Panc1 (cell line): ENCODE data around the gene NDP. TPM values are rescaled to one million over a fixed set of nuclear protein-coding genes. Genes with fewer than 3 reads are reported as not detected.

Experiments used
- ATAC-seq: fragments of 200-7000 bp; cut with Tn5 transposase; 2 replicates; pipeline ENCODE4 v1.9.1; 2020; ENCODE audit warnings: mild to moderate bottlenecking, moderate library complexity
- BruUV-seq: library from RNA; stranded (reverse); fragments of 400-500 nt; replicated peaks from 2 replicates; lab custom pipeline; 2021; lab: Mats Ljungman, UMichigan
- CTCF ChIA-PET: fragments of 300-600 bp; sonication (Branson Sonifier 250); formaldehyde crosslinking; loops from one replicate; lab custom pipeline; 2022; ENCODE audit warnings: antibody characterized with exemption; lab: Charles Lee
- POLR2A ChIA-PET: fragments of 300-600 bp; sonication (Branson Sonifier 250); formaldehyde crosslinking; loops from one replicate; lab custom pipeline; 2022; ENCODE audit warnings: antibody characterized with exemption; lab: Charles Lee
- DNase-seq: peaks from one replicate; pipeline ENCODE4 v3.0.0-alpha.2; 2010; ENCODE audit warnings: low read depth, low spot score
- H3K27ac ChIP-seq: 2 replicates; pipeline ENCODE4 v1.5.1; 2011; ENCODE audit warnings: mild to moderate bottlenecking, low read length, inconsistent platforms
- H3K27me3 ChIP-seq: fragments of 200-500 bp; sonication (Bioruptor generic); 2 replicates; pipeline ENCODE4 v1.6.0; 2014; ENCODE audit warnings: low read length, inconsistent platforms; ENCODE audit not compliant: control insufficient read depth, insufficient read depth
- H3K36me3 ChIP-seq: fragments of 200-500 bp; sonication (Bioruptor generic); 2 replicates; pipeline ENCODE4 v1.5.1; 2014; ENCODE audit warnings: inconsistent platforms, mild to moderate bottlenecking, low read length, moderate library complexity; ENCODE audit not compliant: control insufficient read depth, insufficient read depth
- H3K4me1 ChIP-seq: 2 replicates; pipeline ENCODE4 v1.5.1; 2011; ENCODE audit warnings: inconsistent platforms, mild to moderate bottlenecking, low read length, moderate library complexity; ENCODE audit not compliant: control insufficient read depth, insufficient read depth
- H3K4me3 ChIP-seq, 2 experiments: 2 replicates each; pipeline ENCODE4 v1.5.1; 2011 to 2012; ENCODE audit warnings: low read depth in 2 of 2, low read length in 2 of 2, mild to moderate bottlenecking in 2 of 2, inconsistent platforms in 1 of 2, moderate library complexity in 1 of 2
- H3K9me3 ChIP-seq: fragments of 200-500 bp; sonication (Bioruptor generic); 2 replicates; pipeline ENCODE4 v1.5.1; 2014; ENCODE audit warnings: low read depth, mild to moderate bottlenecking, inconsistent platforms, low read length, moderate library complexity; ENCODE audit not compliant: control insufficient read depth, insufficient read depth
- CTCF ChIP-seq: fragments of 450-650 bp; IDR thresholded peaks from 2 replicates; pipeline ENCODE4 v1.5.1; 2017; ENCODE audit warnings: mild to moderate bottlenecking
- POLR2AphosphoS5 ChIP-seq: IDR thresholded peaks from 2 replicates; pipeline ENCODE4 v1.6.1; 2012; ENCODE audit warnings: mild to moderate bottlenecking, low read depth, low read length, moderate library complexity
- REST ChIP-seq, 2 experiments: IDR thresholded peaks; 2 replicates each; pipeline ENCODE4 v1.6.1; 2011 to 2012; ENCODE audit warnings: low read depth in 2 of 2, control low read depth in 1 of 2, low read length in 1 of 2, mild to moderate bottlenecking in 1 of 2, moderate library complexity in 1 of 2; ENCODE audit not compliant: insufficient read depth in 1 of 2
- SIN3A ChIP-seq: IDR thresholded peaks from 2 replicates; pipeline ENCODE4 v1.6.1; 2012; ENCODE audit warnings: low read depth, mild to moderate bottlenecking, low read length, moderate library complexity, borderline replicate concordance; ENCODE audit not compliant: insufficient read depth
- TCF7L2 ChIP-seq: IDR thresholded peaks from 2 replicates; pipeline ENCODE4 v1.6.1; 2011; ENCODE audit warnings: mild to moderate bottlenecking, low read depth, low read length, inconsistent platforms
- in situ Hi-C: cut with HindIII; loops from 2 replicates; pipeline ENCODE4 v1.10.0; 2016; ENCODE audit warnings: low sequenced_read_pairs, low pct_unique_long_range_greater_than_20kb
- intact Hi-C: fragments of 100-400 bp; cut with micrococcal nuclease; formaldehyde crosslinking; loops from one replicate; pipeline ENCODE4 v1.10.0; 2022; ENCODE audit not compliant: unreplicated experiment
- total RNA-seq: library from RNA; stranded (reverse); gene quantifications from one replicate; pipeline ENCODE4 v1.2.1, GENCODE V29; 2021; ENCODE audit not compliant: unreplicated experiment

Gene NDP
- total RNA-seq, 1 experiment from 2014 or later: not detected

GRCh38 chrX:43996491-43996890 lies 23.3 kb upstream of the NDP start:
- ATAC-seq: no peak
- no peak for TF ChIP-seq POLR2AphosphoS5
- no peak for TF ChIP-seq TCF7L2
- TF ChIP-seq SIN3A: no peak
- no peak for TF ChIP-seq CTCF
- no peak for TF ChIP-seq REST (IDR thresholded peaks at IDR 0.05; ENCODE audit: insufficient read depth in 1 of 2, low read depth in 2 of 2, low read length in 1 of 2)
- Histone ChIP-seq H3K27ac (no peak overlapping the region), H3K36me3 (no peaks in the 10 kb centered on the region), H3K4me3 (no peak overlapping the region), H3K9me3 (no peaks in the 10 kb centered on the region), H3K27me3 (no peaks in the 10 kb centered on the region), H3K4me1 (no peaks in the 10 kb centered on the region)
- no peak for DNase-seq
- ChIA-PET CTCF (no interaction called here), POLR2A (no interaction called here)
- intact Hi-C loops: no loop called here
- in situ Hi-C loops: no loop called here
- BruUV-seq: no TSS peak

GRCh38 chrX:43986083-43986482 lies 12.9 kb upstream of the NDP start:
- intact Hi-C loops: no loop called here
- no TSS peak for BruUV-seq
- Histone ChIP-seq H3K36me3 (no peaks in the 10 kb centered on the region), H3K27me3 (no peaks in the 10 kb centered on the region), H3K4me1 (no peaks in the 10 kb centered on the region), H3K27ac (no peak overlapping the region), H3K4me3 (no peak overlapping the region), H3K9me3 (no peaks in the 10 kb centered on the region)
- ATAC-seq: no peak
- ChIA-PET POLR2A (no interaction called here), CTCF (no interaction called here)
- in situ Hi-C loops: no loop called here
- no peak for TF ChIP-seq CTCF
- TF ChIP-seq SIN3A: no peak
- TF ChIP-seq REST (IDR thresholded peaks at IDR 0.05; ENCODE audit: insufficient read depth in 1 of 2, low read depth in 2 of 2, low read length in 1 of 2): no peak
- no peak for TF ChIP-seq TCF7L2
- TF ChIP-seq POLR2AphosphoS5: no peak
- DNase-seq: no peak
